Measurements from ENCODE around the gene MTTP.

DNA sequence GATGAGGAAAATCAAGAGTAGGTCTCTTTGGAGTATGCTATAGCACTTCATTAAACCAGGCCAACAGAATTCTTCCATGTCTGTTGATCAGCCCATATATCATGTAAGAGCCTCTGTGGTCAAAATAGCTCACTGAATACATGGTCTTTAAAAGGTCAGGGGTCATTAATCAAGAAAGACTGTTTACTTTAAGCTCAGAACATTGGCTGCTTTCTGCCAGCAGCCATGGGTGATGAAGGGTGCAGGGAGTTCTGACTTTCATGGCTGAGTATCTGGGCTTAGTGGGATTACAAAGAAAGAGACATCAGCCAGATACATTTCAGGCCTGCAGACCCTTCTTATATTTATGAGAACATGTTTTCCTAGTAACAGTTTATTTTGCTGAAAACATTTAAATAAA lies 90.1 kb downstream of the MTTP start:
- TF ChIP-seq, protein P1, sequence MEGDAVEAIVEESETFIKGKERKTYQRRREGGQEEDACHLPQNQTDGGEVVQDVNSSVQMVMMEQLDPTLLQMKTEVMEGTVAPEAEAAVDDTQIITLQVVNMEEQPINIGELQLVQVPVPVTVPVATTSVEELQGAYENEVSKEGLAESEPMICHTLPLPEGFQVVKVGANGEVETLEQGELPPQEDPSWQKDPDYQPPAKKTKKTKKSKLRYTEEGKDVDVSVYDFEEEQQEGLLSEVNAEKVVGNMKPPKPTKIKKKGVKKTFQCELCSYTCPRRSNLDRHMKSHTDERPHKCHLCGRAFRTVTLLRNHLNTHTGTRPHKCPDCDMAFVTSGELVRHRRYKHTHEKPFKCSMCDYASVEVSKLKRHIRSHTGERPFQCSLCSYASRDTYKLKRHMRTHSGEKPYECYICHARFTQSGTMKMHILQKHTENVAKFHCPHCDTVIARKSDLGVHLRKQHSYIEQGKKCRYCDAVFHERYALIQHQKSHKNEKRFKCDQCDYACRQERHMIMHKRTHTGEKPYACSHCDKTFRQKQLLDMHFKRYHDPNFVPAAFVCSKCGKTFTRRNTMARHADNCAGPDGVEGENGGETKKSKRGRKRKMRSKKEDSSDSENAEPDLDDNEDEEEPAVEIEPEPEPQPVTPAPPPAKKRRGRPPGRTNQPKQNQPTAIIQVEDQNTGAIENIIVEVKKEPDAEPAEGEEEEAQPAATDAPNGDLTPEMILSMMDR (IDR thresholded peaks at IDR 0.05), result no peak
- TF ChIP-seq EP300 (IDR thresholded peaks at IDR 0.05) (no peak), POLR2A (IDR thresholded peaks at IDR 0.05) (no peak)

All from ovary (tissue), 3 donors.